Prostate gland (tissue), 2 donors: ENCODE measurements around the gene PRR5L. TPM values are rescaled to one million over a fixed set of nuclear protein-coding genes. Genes with fewer than 3 reads are reported as not detected.

Source experiments
- DNase-seq: peaks from one replicate; pipeline ENCODE4 v3.0.0-alpha.2; 2019; ENCODE audit warnings: low spot score
- H3K27ac ChIP-seq, 2 donors: fragments of 200-600 bp; sonication (generic); 2 replicates each; pipeline ENCODE4 v1.5.1; 2017 to 2019
- H3K27me3 ChIP-seq: fragments of 200-600 bp; sonication (generic); replicated peaks from 2 replicates; pipeline ENCODE4 v1.5.1; 2019; ENCODE audit not compliant: insufficient read depth
- H3K36me3 ChIP-seq, 2 donors: fragments of 200-600 bp; sonication (generic); 1 replicate in 1 of 2; 2 replicates in 1 of 2; pipeline versions ENCODE4 v1.5.1 to v1.8.1; 2017 to 2019
- H3K4me1 ChIP-seq: fragments of 200-600 bp; sonication (generic); replicated peaks from 2 replicates; pipeline ENCODE4 v1.5.1; 2019
- H3K4me3 ChIP-seq, 2 donors: fragments of 200-600 bp; sonication (generic); 2 replicates each; pipeline ENCODE4 v1.5.1; 2017 to 2019
- H3K9me3 ChIP-seq: fragments of 200-600 bp; sonication (generic); 2 replicates; pipeline ENCODE4 v1.5.1; 2017
- CTCF ChIP-seq, 4 experiments: fragments of 200-600 bp in 2 of 4; fragments of 450-650 bp in 2 of 4; sonication (generic) in 2 of 4; IDR thresholded peaks; 1 replicate in 3 of 4; 2 replicates in 1 of 4; pipeline ENCODE4 v1.5.1; 2016 to 2019; ENCODE audit warnings: antibody characterized with exemption in 4 of 4, mild to moderate bottlenecking in 2 of 4, moderate library complexity in 2 of 4
- POLR2A ChIP-seq: fragments of 450-650 bp; IDR thresholded peaks from one replicate; pipeline ENCODE4 v1.6.1; 2016; ENCODE audit warnings: antibody characterized with exemption, mild to moderate bottlenecking
- POLR2AphosphoS5 ChIP-seq: sonication (generic); formaldehyde crosslinking; IDR thresholded peaks from one replicate; pipeline ENCODE4 v1.6.1; 2017; ENCODE audit warnings: antibody characterized with exemption
- WGBS: methylation state at CpG from one replicate; pipeline ENCODE4 v1.1.5; 2018; 5-methylcytosine and 5-hydroxymethylcytosine counted together
- intact Hi-C: fragments of 100-400 bp; cut with DNase I; formaldehyde crosslinking; loops from one replicate; pipeline ENCODE4 v1.14.2; 2022
- total RNA-seq, 2 donors: library from RNA; depleted of rRNA; stranded (reverse); fragments of >200 nt; gene quantifications; one replicate each; pipeline ENCODE4 v1.1.0, GENCODE V29; 2016

Gene PRR5L
- total RNA-seq, 2 donors from 2014 or later, result 4.0 to 10.1 TPM

- Histone ChIP-seq H3K27ac (no peak overlapping the region), H3K27me3 (peaks cover 2% of the 10 kb centered on the region), H3K9me3 (no peaks in the 10 kb centered on the region), H3K4me3 (no peak overlapping the region), H3K36me3 (no peaks in the 10 kb centered on the region), H3K4me1 (no peaks in the 10 kb centered on the region)
- no peak for DNase-seq
- WGBS, result 98% methylated on average over 5 of the region's 5 CpGs
- TF ChIP-seq POLR2AphosphoS5 (no peak), CTCF (IDR thresholded peaks at IDR 0.05) (no peak), POLR2A (no peak)
- intact Hi-C loops, result no loop called here
These were observed 142.0 kb downstream of the PRR5L start for GRCh38 chr11:36438126-36438525.

DNA sequence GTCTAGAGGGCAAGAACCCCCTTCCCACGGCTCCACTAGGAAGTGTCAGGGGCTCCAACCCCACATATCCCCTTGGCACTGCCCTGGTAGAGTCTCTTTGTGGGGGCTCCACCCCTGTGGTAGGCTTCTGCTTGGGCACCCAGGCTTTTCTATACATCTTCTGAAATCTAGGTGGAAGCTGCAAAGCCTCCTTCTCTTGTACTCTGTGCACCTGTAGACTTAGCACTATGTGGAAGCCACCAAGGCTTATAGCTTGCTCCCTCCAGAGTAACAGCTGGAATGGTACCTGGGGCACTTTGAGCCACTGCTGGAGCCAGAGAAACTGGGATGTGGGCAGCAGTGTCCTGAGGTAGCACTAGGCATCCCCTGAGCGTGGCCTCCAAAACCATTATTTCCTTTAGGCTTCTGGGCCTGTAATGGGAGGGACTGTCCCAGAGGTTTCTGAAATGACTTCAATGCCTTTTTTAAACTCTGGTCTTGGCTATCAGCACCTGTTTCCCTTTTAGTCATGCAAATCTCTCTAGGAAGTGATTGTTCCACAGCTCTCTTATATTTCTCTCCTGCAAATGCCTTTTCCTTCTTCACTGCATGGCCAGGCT lies 145.6 kb downstream of the PRR5L start:
- WGBS, result 100% methylated on average over 2 of the region's 2 CpGs
- Histone ChIP-seq H3K9me3 (no peaks in the 10 kb centered on the region), H3K36me3 (no peaks in the 10 kb centered on the region), H3K27ac (no peak overlapping the region), H3K4me1 (no peaks in the 10 kb centered on the region), H3K4me3 (no peak overlapping the region), H3K27me3 (peaks cover 2% of the 10 kb centered on the region)
- TF ChIP-seq POLR2A (no peak), POLR2AphosphoS5 (no peak), CTCF (IDR thresholded peaks at IDR 0.05) (no peak)
- intact Hi-C loops, result no loop called here
- DNase-seq, result no peak

- TF ChIP-seq POLR2A (no peak), POLR2AphosphoS5 (no peak), CTCF (IDR thresholded peaks at IDR 0.05) (no peak)
- no peaks in the 10 kb centered on the region for H3K9me3 ChIP-seq
- intact Hi-C loops, result no loop called here
- H3K36me3 ChIP-seq, result no peaks in the 10 kb centered on the region
- peaks cover 2% of the 10 kb centered on the region for H3K27me3 ChIP-seq
- no peak overlapping the region for H3K4me3 ChIP-seq
- H3K4me1 ChIP-seq, result no peaks in the 10 kb centered on the region
- no peak overlapping the region for H3K27ac ChIP-seq
- no peak for DNase-seq
- WGBS, result 95% methylated on average over 2 of the region's 2 CpGs
These were observed 147.6 kb downstream of the PRR5L start for GRCh38 chr11:36443661-36444060.

GRCh38 chr11:36446135-36446534 lies 150.0 kb downstream of the PRR5L start:
- no peak for DNase-seq
- Histone ChIP-seq H3K9me3 (no peaks in the 10 kb centered on the region), H3K4me3 (no peak overlapping the region), H3K27ac (no peak overlapping the region), H3K4me1 (no peaks in the 10 kb centered on the region), H3K27me3 (no peaks in the 10 kb centered on the region), H3K36me3 (no peaks in the 10 kb centered on the region)
- intact Hi-C loops, result no loop called here
- 95% methylated on average over 7 of the region's 7 CpGs for WGBS
- TF ChIP-seq POLR2AphosphoS5 (no peak), CTCF (IDR thresholded peaks at IDR 0.05) (no peak), POLR2A (no peak)

DNA sequence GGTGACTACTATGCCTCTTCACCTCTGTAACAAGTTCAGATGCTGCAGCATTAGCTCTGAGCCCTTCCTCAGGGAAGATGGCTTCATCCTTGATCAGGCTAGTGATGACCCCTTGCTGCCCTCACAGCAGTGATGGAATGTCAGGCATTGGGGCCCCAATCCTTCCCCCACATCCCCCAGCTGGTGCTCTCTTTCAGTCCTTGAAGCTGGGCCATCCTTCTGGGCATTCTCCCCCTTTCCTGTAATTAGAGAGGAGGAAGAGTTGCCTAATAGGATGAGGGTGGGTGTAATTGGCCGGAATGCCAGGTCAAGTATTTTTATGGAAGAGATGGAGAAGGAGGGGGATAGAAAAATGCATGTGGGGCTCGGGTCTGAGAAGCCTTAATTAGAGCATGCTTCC lies 151.4 kb downstream of the PRR5L start:
- WGBS, result 70% methylated on average over 2 of the region's 2 CpGs
- Histone ChIP-seq H3K36me3 (no peaks in the 10 kb centered on the region), H3K27me3 (no peaks in the 10 kb centered on the region), H3K4me3 (no peak overlapping the region), H3K4me1 (no peaks in the 10 kb centered on the region), H3K27ac (no peak overlapping the region), H3K9me3 (no peaks in the 10 kb centered on the region)
- TF ChIP-seq CTCF (IDR thresholded peaks at IDR 0.05) (no peak), POLR2A (no peak), POLR2AphosphoS5 (no peak)
- DNase-seq, result no peak
- intact Hi-C loops, result no loop called here
